CD4-positive, alpha-beta memory T cell (primary cell): ENCODE data around the gene MYPN. TPM values are rescaled to one million over a fixed set of nuclear protein-coding genes. Genes with fewer than 3 reads are reported as not detected.
"Not testable (repeated sequence)": the region's sequence is repeated elsewhere in the genome, so short reads cannot be mapped to it uniquely, and the experiment has no call there.

Source experiments
- CTCF ChIA-PET: fragments of 350-600 bp; sonication (Branson Sonifier 250); formaldehyde crosslinking; loops from one replicate; lab custom pipeline; 2021; ENCODE audit warnings: inconsistent platforms; ENCODE audit not compliant: partially characterized antibody; lab: Charles Lee
- POLR2A ChIA-PET: fragments of 350-600 bp; sonication (Branson Sonifier 250); formaldehyde crosslinking; loops from one replicate; lab custom pipeline; 2021; ENCODE audit not compliant: partially characterized antibody; lab: Charles Lee
- DNase-seq, 5 donors: peaks; one replicate each; pipeline versions ENCODE4 v3.0.0 to v3.0.0-alpha.2; 2020 to 2022; ENCODE audit warnings: mixed read lengths in 1 of 5
- H3K27ac ChIP-seq: one replicate; pipeline ENCODE4 v1.7.0; 2013; ENCODE audit warnings: low read depth, low read length
- H3K27me3 ChIP-seq: 2 replicates; pipeline ENCODE4 v1.7.0; 2013; ENCODE audit warnings: mild to moderate bottlenecking, low read length, moderate library complexity; ENCODE audit not compliant: insufficient read depth
- H3K36me3 ChIP-seq: 2 replicates; pipeline ENCODE4 v1.7.0; 2013; ENCODE audit warnings: mild to moderate bottlenecking, low read length, moderate library complexity; ENCODE audit not compliant: insufficient read depth
- H3K4me1 ChIP-seq: 2 replicates; pipeline ENCODE4 v1.7.0; 2013; ENCODE audit warnings: mild to moderate bottlenecking, low read length, moderate library complexity; ENCODE audit not compliant: insufficient read depth
- H3K4me3 ChIP-seq, 2 donors: one replicate each; pipeline ENCODE4 v1.7.0; 2013; ENCODE audit warnings: low read length in 2 of 2, mild to moderate bottlenecking in 1 of 2
- H3K9me3 ChIP-seq, 2 donors: one replicate each; pipeline ENCODE4 v1.7.0; 2013; ENCODE audit warnings: low read length in 2 of 2, control low read depth in 1 of 2; ENCODE audit not compliant: control insufficient read depth in 1 of 2
- H3K27ac Mint-ChIP-seq, 7 donors: one replicate each; pipeline ENCODE4 v1.8.0; 2020 to 2021; ENCODE audit warnings: mixed read lengths in 7 of 7, mild to moderate bottlenecking in 6 of 7, inconsistent platforms in 3 of 7, moderate library complexity in 3 of 7
- H3K27me3 Mint-ChIP-seq, 2 donors: one replicate each; pipeline ENCODE4 v1.8.0; 2020 to 2021; ENCODE audit warnings: mixed read lengths in 2 of 2
- H3K36me3 Mint-ChIP-seq, 2 donors: one replicate each; pipeline ENCODE4 v1.8.0; 2020 to 2021; ENCODE audit warnings: mixed read lengths in 2 of 2, inconsistent platforms in 1 of 2, mild to moderate bottlenecking in 1 of 2
- H3K4me1 Mint-ChIP-seq, 4 donors: one replicate each; pipeline ENCODE4 v1.8.0; 2020 to 2021; ENCODE audit warnings: mixed read lengths in 4 of 4, mild to moderate bottlenecking in 1 of 4
- H3K4me3 Mint-ChIP-seq, 8 donors: one replicate each; pipeline ENCODE4 v1.8.0; 2020 to 2021; ENCODE audit warnings: mixed read lengths in 8 of 8, mild to moderate bottlenecking in 7 of 8, moderate library complexity in 6 of 8, inconsistent platforms in 3 of 8
- H3K9me3 Mint-ChIP-seq, 8 donors: one replicate each; pipeline ENCODE4 v1.8.0; 2020 to 2021; ENCODE audit warnings: mixed read lengths in 8 of 8, mild to moderate bottlenecking in 5 of 8, inconsistent platforms in 3 of 8, moderate library complexity in 1 of 8
- intact Hi-C: fragments of 100-400 bp; cut with micrococcal nuclease; formaldehyde crosslinking; loops from one replicate; pipeline ENCODE4 v1.15.1; 2023
- polyA plus RNA-seq, 2 donors: library from polyadenylated mRNA; unstranded; fragments of 300-500 nt; fragmentation: Illumina TruSeq; gene quantifications; one replicate each; pipeline ENCODE4 v1.2.3, GENCODE V29; 2021
- total RNA-seq, 2 experiments: library from RNA; stranded (reverse); gene quantifications; one replicate each; pipeline ENCODE4 v1.2.3, GENCODE V29; 2021

The MYPN gene
- total and polyA plus RNA-seq, 4 experiments from 2014 or later, result not detected

GRCh38 chr10:68246397-68246796 lies 137.1 kb downstream of the MYPN start:
- intact Hi-C loops, H3K36me3 Mint-ChIP-seq, H3K4me3 ChIP-seq, H3K9me3 Mint-ChIP-seq, POLR2A ChIA-PET, DNase-seq, H3K27me3 Mint-ChIP-seq, H3K27ac Mint-ChIP-seq, H3K9me3 ChIP-seq, H3K36me3 ChIP-seq, H3K4me1 ChIP-seq, H3K27me3 ChIP-seq, H3K4me1 Mint-ChIP-seq, H3K4me3 Mint-ChIP-seq, H3K27ac ChIP-seq: not testable (repeated sequence)
- CTCF ChIA-PET, result interaction anchor here (1.5 kb wide), 1 partner anchor 34 kb away, joined by 4 read pairs; no protein-coding TSS in a partner anchor

GRCh38 chr10:68247931-68248330 lies 138.6 kb downstream of the MYPN start:
- peaks cover 0 to 1% (median 0%) of the 10 kb centered on the region in 4 donors for H3K4me1 Mint-ChIP-seq

DNA sequence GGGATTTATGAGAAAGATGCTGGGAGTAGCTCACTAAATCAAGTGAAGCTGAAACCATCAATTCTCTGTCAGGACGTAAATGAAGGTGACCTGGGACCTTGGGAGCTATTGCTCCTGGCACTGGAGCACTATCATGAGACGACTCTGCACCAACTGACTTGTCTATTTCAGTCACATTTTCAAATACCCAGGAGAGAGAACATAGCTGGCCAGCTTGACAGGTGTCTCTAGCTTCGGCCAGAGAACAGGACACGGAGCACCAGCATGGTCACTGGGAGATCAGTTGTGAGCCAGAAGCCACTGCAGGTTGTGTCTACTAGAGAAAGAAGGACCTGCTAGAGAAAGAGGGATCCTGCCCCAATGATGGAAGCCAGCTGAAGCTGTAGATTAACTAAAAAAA lies 140.0 kb downstream of the MYPN start:
- Histone ChIP-seq H3K27me3 (no peaks in the 10 kb centered on the region), H3K4me3 (no peak overlapping the region), H3K9me3 (no peaks in the 10 kb centered on the region), H3K4me1 (no peaks in the 10 kb centered on the region), H3K27ac (no peak overlapping the region), H3K36me3 (no peaks in the 10 kb centered on the region)
- Mint-ChIP-seq H3K9me3 (no peaks in the 10 kb centered on the region), H3K4me1 (peaks cover 0 to 1% (median 0%) of the 10 kb centered on the region in 4 donors), H3K4me3 (no peak overlapping the region), H3K27me3 (peaks cover 0 to 4% of the 10 kb centered on the region in 2 donors), H3K36me3 (no peaks in the 10 kb centered on the region), H3K27ac (no peak overlapping the region)
- no peak for DNase-seq
- POLR2A ChIA-PET, result no interaction called here
- CTCF ChIA-PET, result interaction anchor here (0.6 to 1.2 kb wide), 2 partner anchors 30 to 99 kb away, joined by 3 read pairs; no protein-coding TSS in a partner anchor
- intact Hi-C loops, result no loop called here

More at GRCh38 chr10:68247931-68248330, 138.6 kb downstream of the MYPN start:
- ChIA-PET POLR2A (no interaction called here), CTCF (interaction anchor here (0.6 to 1.5 kb wide), 2 partner anchors 35 to 39 kb away, joined by 3 to 4 read pairs; no protein-coding TSS in a partner anchor)
- intact Hi-C loops, result no loop called here
- no peak overlapping the region for H3K4me3 Mint-ChIP-seq
- Histone ChIP-seq H3K9me3 (no peaks in the 10 kb centered on the region), H3K36me3 (no peaks in the 10 kb centered on the region), H3K27me3 (no peaks in the 10 kb centered on the region), H3K4me1 (no peaks in the 10 kb centered on the region), H3K27ac (no peak overlapping the region), H3K4me3 (no peak overlapping the region)
- no peaks in the 10 kb centered on the region for H3K36me3 Mint-ChIP-seq
- H3K27ac Mint-ChIP-seq, result no peak overlapping the region
- DNase-seq, result no peak
- H3K9me3 Mint-ChIP-seq, result no peaks in the 10 kb centered on the region
- peaks cover 0 to 4% of the 10 kb centered on the region in 2 donors for H3K27me3 Mint-ChIP-seq

GRCh38 chr10:68251151-68251550 lies 141.9 kb downstream of the MYPN start:
- no peaks in the 10 kb centered on the region for H3K4me1 ChIP-seq
- intact Hi-C loops, result no loop called here
- Mint-ChIP-seq H3K4me1 (peaks cover 0 to 1% (median 0%) of the 10 kb centered on the region in 4 donors), H3K36me3 (no peaks in the 10 kb centered on the region), H3K27ac (no peak overlapping the region), H3K9me3 (no peaks in the 10 kb centered on the region), H3K4me3 (no peak overlapping the region), H3K27me3 (peaks cover 2 to 4% of the 10 kb centered on the region in 2 donors)
- no peaks in the 10 kb centered on the region for H3K36me3 ChIP-seq
- H3K27ac ChIP-seq, result no peak overlapping the region
- H3K9me3 ChIP-seq, result no peaks in the 10 kb centered on the region
- H3K27me3 ChIP-seq, result no peaks in the 10 kb centered on the region
- H3K4me3 ChIP-seq, result no peak overlapping the region
- ChIA-PET CTCF (no interaction called here), POLR2A (no interaction called here)
- DNase-seq, result no peak

DNA sequence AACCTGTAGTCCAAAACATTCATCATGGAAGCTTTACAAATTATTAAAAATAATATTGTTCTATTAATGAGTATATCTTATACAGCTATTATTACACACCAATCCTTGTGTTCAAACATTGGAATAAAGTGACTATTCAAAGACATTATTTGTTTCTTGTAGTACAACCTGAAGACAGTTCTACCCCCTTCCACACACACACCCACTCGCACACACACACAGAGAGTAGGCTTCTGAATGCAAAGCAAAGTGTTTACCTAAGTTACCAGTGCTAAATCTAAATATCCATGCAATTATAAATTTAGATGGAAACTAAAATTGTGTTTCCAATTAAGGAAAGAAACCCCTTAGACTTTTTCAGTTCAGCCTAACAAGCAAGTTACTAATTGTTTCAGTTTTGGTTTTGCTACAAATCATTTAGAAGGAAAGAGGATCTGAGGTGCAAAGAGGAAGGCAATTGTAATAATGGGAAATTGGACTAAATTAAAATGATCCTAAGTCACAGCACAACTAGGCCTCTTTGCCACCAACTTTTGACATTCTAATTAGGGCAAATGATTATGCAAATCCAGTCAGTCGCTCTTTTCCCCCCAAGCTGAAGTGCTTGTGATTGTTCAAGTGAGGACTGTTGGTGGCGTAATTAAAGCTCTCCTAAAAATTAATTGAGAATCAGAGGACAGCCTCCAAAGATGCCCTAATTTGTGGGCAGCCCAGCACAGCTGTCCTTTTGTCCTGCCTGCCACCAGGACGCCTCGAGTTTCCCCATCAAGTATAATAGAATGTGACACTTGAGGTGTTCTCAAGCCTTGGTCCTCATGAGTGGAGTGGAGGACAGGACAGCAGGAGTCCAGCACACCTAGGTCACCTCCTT lies 142.6 kb downstream of the MYPN start:
- POLR2A ChIA-PET, result no interaction called here
- intact Hi-C loops, result no loop called here
- no peaks in the 10 kb centered on the region for H3K36me3 Mint-ChIP-seq

GRCh38 chr10:68253346-68253745 lies 144.1 kb downstream of the MYPN start:
- no peak overlapping the region for H3K27ac ChIP-seq
- POLR2A ChIA-PET, result interaction anchor here (0.6 kb wide), 1 partner anchor 11 kb away, joined by 3 read pairs; no protein-coding TSS in a partner anchor
- H3K4me1 ChIP-seq, result no peaks in the 10 kb centered on the region
- intact Hi-C loops, result no loop called here
- Mint-ChIP-seq H3K27ac (no peak overlapping the region), H3K4me1 (peaks cover 0 to 1% (median 0%) of the 10 kb centered on the region in 4 donors), H3K36me3 (no peaks in the 10 kb centered on the region), H3K4me3 (no peak overlapping the region), H3K27me3 (peaks cover 0 to 5% of the 10 kb centered on the region in 2 donors), H3K9me3 (no peaks in the 10 kb centered on the region)
- no peak overlapping the region for H3K4me3 ChIP-seq
- no peak for DNase-seq
- H3K9me3 ChIP-seq, result no peaks in the 10 kb centered on the region
- H3K36me3 ChIP-seq, result no peaks in the 10 kb centered on the region
- CTCF ChIA-PET, result no interaction called here
- no peaks in the 10 kb centered on the region for H3K27me3 ChIP-seq

More for the DNA sequence above, 142.6 kb downstream of the MYPN start:
- no peak overlapping the region for H3K27ac Mint-ChIP-seq
- Histone ChIP-seq H3K4me3 (no peak overlapping the region), H3K27me3 (no peaks in the 10 kb centered on the region), H3K9me3 (no peaks in the 10 kb centered on the region), H3K27ac (no peak overlapping the region), H3K4me1 (no peaks in the 10 kb centered on the region), H3K36me3 (no peaks in the 10 kb centered on the region)
- peaks cover 0 to 1% (median 0%) of the 10 kb centered on the region in 4 donors for H3K4me1 Mint-ChIP-seq
- no peak for DNase-seq
- H3K4me3 Mint-ChIP-seq, result no peak overlapping the region
- no peaks in the 10 kb centered on the region for H3K9me3 Mint-ChIP-seq
- CTCF ChIA-PET, result no interaction called here
- peaks cover 4 to 5% of the 10 kb centered on the region in 2 donors for H3K27me3 Mint-ChIP-seq

DNA sequence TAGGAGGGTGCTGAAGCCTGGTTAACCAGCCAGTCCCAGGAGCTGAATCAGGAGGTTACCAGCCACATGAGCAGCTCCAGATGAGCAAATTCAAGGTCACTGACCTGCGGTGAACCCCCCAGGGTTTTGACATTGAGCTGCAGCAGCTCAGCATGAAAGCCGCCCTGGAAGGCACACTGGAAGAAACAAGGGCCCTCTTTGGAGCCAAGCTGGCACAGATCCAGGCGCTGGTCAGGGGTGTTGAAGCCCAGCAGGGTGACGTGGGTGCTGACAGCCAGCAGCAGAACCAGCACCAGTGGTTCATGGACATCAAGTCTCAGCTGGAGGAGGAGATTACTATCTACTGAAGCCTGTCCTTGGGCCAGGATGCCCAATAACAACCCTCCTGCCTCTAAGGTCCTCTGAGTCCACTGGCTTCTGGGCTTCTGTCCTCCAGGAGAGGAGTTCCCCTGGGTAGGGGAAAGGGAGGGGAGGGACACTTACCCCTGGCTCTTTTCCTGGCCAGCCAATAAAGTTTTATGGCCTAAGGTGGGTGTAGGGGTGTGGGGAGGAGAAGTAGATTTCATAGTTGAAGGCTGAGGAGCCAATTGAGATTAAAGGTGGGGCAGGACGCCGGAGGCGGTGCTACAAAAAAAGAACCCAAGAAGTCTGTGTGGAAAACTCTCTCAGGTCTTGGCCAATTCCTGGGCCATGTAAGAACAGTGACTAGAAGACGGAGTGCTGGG lies 152.0 kb downstream of the MYPN start:
- ChIA-PET CTCF (no interaction called here), POLR2A (no interaction called here)
- no peaks in the 10 kb centered on the region for H3K4me1 Mint-ChIP-seq
- H3K9me3 Mint-ChIP-seq, result peaks cover 0 to 13% (median 8%) of the 10 kb centered on the region in 8 donors
- H3K4me1 ChIP-seq, result no peaks in the 10 kb centered on the region
- H3K36me3 Mint-ChIP-seq, result no peaks in the 10 kb centered on the region
- H3K27me3 Mint-ChIP-seq, result peaks cover 0 to 8% of the 10 kb centered on the region in 2 donors
- H3K27ac ChIP-seq, result no peak overlapping the region
- no peak for DNase-seq
- H3K36me3 ChIP-seq, result no peaks in the 10 kb centered on the region
- H3K27ac Mint-ChIP-seq, result peak overlapping the region in 1 of 7 donors; percentile 46
- intact Hi-C loops, result no loop called here
- H3K27me3 ChIP-seq, result no peaks in the 10 kb centered on the region
- H3K4me3 Mint-ChIP-seq, result no peak overlapping the region
- H3K4me3 ChIP-seq, result no peak overlapping the region
- H3K9me3 ChIP-seq, result no peaks in the 10 kb centered on the region
